ENCODE measurements around the gene BANF2. TPM values are rescaled to one million over a fixed set of nuclear protein-coding genes. Genes with fewer than 3 reads are reported as not detected.
"Not testable (repeated sequence)": the region's sequence is repeated elsewhere in the genome, so short reads cannot be mapped to it uniquely, and the experiment has no call there.

The BANF2 gene
- total and polyA plus RNA-seq, 2 of the 4 experiments (the other 2 are of a cell fraction): not detected

GRCh38 chr20:17779011-17779410 is 79.2 kb downstream of the BANF2 start:
- H3K79me1 ChIP-seq (ENCODE audit: low read depth in 1 of 2, low read length in 2 of 2); H3K18ac ChIP-seq (ENCODE audit: low read depth, low read length); H2BK20ac ChIP-seq (ENCODE audit: low read depth, low read length); H3K23ac ChIP-seq (ENCODE audit: low read depth, low read length); DNase-seq; H3K56ac ChIP-seq (ENCODE audit: extremely low read depth, insufficient read depth, low read length); H2AFZ ChIP-seq (replicated peaks; ENCODE audit: low read length, poor library complexity); H3K36me3 ChIP-seq (ENCODE audit: control insufficient read depth, insufficient read depth, low read length); H4K91ac ChIP-seq (ENCODE audit: insufficient read depth, low read depth, low read length); H2BK120ac ChIP-seq (ENCODE audit: low read depth, low read length); intact Hi-C loops (cut with micrococcal nuclease); H3K14ac ChIP-seq (replicated peaks; ENCODE audit: low read depth, low read length); H2AK9ac ChIP-seq (replicated peaks; ENCODE audit: low read depth, low read length, poor library complexity); dilution Hi-C loops (cut with HindIII; ENCODE audit: low sequenced_read_pairs, unreplicated experiment); H4K8ac ChIP-seq (ENCODE audit: low read depth in 2 of 2, low read length in 2 of 2); H4K20me1 ChIP-seq (ENCODE audit: insufficient read depth, low read length); H3K9me3 ChIP-seq (ENCODE audit: control insufficient read depth, insufficient read depth, low read length); H2BK15ac ChIP-seq (ENCODE audit: low read depth, low read length); H2BK5ac ChIP-seq (ENCODE audit: low read depth, low read length, poor library complexity, severe bottlenecking); H3K4ac ChIP-seq (ENCODE audit: low read depth, low read length); H3K4me2 ChIP-seq (ENCODE audit: low read depth, low read length); H2AK5ac ChIP-seq (ENCODE audit: low read depth, low read length); POLR2A ChIA-PET (ENCODE audit: unreplicated experiment); in situ Hi-C loops (cut with MboI; ENCODE audit: low sequenced_read_pairs); H3K9ac ChIP-seq (ENCODE audit: low read depth, low read length); CTCF ChIA-PET; H3K4me1 ChIP-seq (ENCODE audit: control insufficient read depth, insufficient read depth, low read length); H3K9me1 ChIP-seq (ENCODE audit: insufficient read depth, low read length); H3K27me3 ChIP-seq (ENCODE audit: control insufficient read depth, insufficient read depth, low read length); H4K5ac ChIP-seq (ENCODE audit: low read depth, low read length); ATAC-seq (ENCODE audit: low read depth); H3K27ac ChIP-seq (ENCODE audit: insufficient read depth, low read length); BruUV-seq (replicated peaks); H3K4me3 ChIP-seq (ENCODE audit: insufficient read depth, low read depth, low read length): not testable (repeated sequence)
- 95% methylated on average over 11 of the region's 32 CpGs; no CpG with 5 or more reads in 1 of the 2 experiments for WGBS, 2 experiments (ENCODE audit: extremely low coverage in 2 of 2, insufficient read length in 1 of 2)

Measured in IMR-90 (cell line).